ENCODE measurements around the gene AGBL5.

GRCh38 chr2:27095745-27096651, 44.5 kb downstream of the AGBL5 start:
- TF ChIP-seq CHD2 (IDR thresholded peaks at IDR 0.05; ENCODE audit: low read depth, low read length), result no peak
- TF ChIP-seq, protein P1, sequence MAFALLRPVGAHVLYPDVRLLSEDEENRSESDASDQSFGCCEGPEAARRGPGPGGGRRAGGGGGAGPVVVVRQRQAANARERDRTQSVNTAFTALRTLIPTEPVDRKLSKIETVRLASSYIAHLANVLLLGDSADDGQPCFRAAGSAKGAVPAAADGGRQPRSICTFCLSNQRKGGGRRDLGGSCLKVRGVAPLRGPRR (CRISPR knock-in tag; IDR thresholded peaks at IDR 0.05), result no peak
- TF ChIP-seq GABPA (tag; conservative IDR thresholded peaks at IDR 0.05; ENCODE audit: low read depth), result no peak
- TF ChIP-seq, protein P2, sequence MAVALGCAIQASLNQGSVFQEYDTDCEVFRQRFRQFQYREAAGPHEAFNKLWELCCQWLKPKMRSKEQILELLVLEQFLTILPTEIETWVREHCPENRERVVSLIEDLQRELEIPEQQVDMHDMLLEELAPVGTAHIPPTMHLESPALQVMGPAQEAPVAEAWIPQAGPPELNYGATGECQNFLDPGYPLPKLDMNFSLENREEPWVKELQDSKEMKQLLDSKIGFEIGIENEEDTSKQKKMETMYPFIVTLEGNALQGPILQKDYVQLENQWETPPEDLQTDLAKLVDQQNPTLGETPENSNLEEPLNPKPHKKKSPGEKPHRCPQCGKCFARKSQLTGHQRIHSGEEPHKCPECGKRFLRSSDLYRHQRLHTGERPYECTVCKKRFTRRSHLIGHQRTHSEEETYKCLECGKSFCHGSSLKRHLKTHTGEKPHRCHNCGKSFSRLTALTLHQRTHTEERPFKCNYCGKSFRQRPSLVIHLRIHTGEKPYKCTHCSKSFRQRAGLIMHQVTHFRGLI (CRISPR knock-in tag; IDR thresholded peaks at IDR 0.05), result no peak
